ENCODE results near the gene IFI27. TPM values are rescaled to one million over a fixed set of nuclear protein-coding genes. Genes with fewer than 3 reads are reported as not detected.

Gene IFI27
- total RNA-seq, 1 experiment from 2014 or later: 4.9 TPM

DNA sequence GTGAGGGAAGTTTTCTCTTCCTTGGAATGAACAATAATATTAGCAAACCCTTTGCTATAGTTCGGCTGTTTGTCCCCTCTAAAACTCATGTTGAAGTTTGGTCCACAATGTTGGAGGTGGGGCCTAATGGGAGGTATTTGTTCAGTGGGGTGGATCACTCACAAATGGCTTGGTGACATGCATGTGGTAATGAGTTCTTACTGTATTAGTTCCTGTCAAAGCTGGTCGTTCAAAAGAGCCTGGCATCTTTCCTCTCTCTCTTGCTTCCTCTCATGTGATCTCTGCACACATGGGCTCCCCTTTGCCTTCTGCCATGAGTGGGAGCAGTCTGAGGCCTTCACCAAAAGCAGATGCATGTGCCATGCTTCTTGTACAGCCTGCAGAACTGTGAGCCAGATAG is 50.5 kb downstream of the IFI27 start:
- ChIA-PET CTCF (no interaction called here), POLR2A (ENCODE audit: low non-redundant PET) (no interaction called here)
- H3K4me1 ChIP-seq (ENCODE audit: insufficient read depth, low read length, poor library complexity, severe bottlenecking): peaks cover 5% of the 10 kb centered on the region
- no peaks in the 10 kb centered on the region for H3K36me3 ChIP-seq (ENCODE audit: insufficient read depth, low read length, poor library complexity, severe bottlenecking)
- intact Hi-C loops (cut with micrococcal nuclease; ENCODE audit: unreplicated experiment): no loop called here
- H3K27me3 ChIP-seq (replicated peaks; ENCODE audit: insufficient read depth, low read depth, low read length, poor library complexity): no peaks in the 10 kb centered on the region
- H3K4me3 ChIP-seq (ENCODE audit: low read depth, low read length, poor library complexity, severe bottlenecking): no peak overlapping the region
- H3K9me3 ChIP-seq (ENCODE audit: low read depth, low read length, poor library complexity, severe bottlenecking): no peaks in the 10 kb centered on the region
- no TSS peak for BruUV-seq (replicated peaks)
- no peak for DNase-seq (ENCODE audit: low spot score)
- TF ChIP-seq EZH2 (IDR thresholded peaks at IDR 0.05; ENCODE audit: borderline replicate concordance, low read depth, low read length, poor library complexity, severe bottlenecking) (no peak), CTCF (conservative IDR thresholded peaks at IDR 0.05; ENCODE audit: low read depth, low read length) (no peak)
- no peak overlapping the region for H3K27ac ChIP-seq (ENCODE audit: low read depth, low read length, poor library complexity, severe bottlenecking)

DNA sequence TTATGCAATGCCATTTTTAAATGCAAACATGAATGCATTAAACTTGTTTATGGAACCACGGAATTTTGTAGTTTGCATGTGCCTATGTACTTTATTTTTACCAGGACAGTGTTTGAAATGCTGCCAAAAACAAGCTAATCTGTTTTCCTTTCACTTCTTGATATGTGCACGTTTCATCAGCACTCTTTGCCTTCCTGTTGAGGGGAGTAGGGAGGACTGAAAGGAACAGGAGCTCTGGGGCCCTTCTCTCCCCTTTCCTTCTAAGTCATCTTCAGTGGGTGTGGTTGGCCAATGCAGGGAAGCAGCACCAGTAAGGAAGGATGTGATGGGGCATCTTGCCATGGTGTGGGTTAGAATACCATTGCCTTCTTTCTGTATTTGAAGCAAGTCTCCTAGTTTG is 51.4 kb downstream of the IFI27 start:
- TF ChIP-seq CTCF (conservative IDR thresholded peaks at IDR 0.05; ENCODE audit: low read depth, low read length) (no peak), EZH2 (IDR thresholded peaks at IDR 0.05; ENCODE audit: borderline replicate concordance, low read depth, low read length, poor library complexity, severe bottlenecking) (no peak)
- no TSS peak for BruUV-seq (replicated peaks)
- CTCF ChIA-PET: no interaction called here
- no peak for DNase-seq (ENCODE audit: low spot score)
- H3K36me3 ChIP-seq (ENCODE audit: insufficient read depth, low read length, poor library complexity, severe bottlenecking): no peaks in the 10 kb centered on the region
- no peak overlapping the region for H3K27ac ChIP-seq (ENCODE audit: low read depth, low read length, poor library complexity, severe bottlenecking)
- H3K4me3 ChIP-seq (ENCODE audit: low read depth, low read length, poor library complexity, severe bottlenecking): no peak overlapping the region
- H3K27me3 ChIP-seq (replicated peaks; ENCODE audit: insufficient read depth, low read depth, low read length, poor library complexity): no peaks in the 10 kb centered on the region
- intact Hi-C loops (cut with micrococcal nuclease; ENCODE audit: unreplicated experiment): no loop called here
- peaks cover 5% of the 10 kb centered on the region for H3K4me1 ChIP-seq (ENCODE audit: insufficient read depth, low read length, poor library complexity, severe bottlenecking)
- no peaks in the 10 kb centered on the region for H3K9me3 ChIP-seq (ENCODE audit: low read depth, low read length, poor library complexity, severe bottlenecking)
- POLR2A ChIA-PET (ENCODE audit: low non-redundant PET): no interaction called here

DNA sequence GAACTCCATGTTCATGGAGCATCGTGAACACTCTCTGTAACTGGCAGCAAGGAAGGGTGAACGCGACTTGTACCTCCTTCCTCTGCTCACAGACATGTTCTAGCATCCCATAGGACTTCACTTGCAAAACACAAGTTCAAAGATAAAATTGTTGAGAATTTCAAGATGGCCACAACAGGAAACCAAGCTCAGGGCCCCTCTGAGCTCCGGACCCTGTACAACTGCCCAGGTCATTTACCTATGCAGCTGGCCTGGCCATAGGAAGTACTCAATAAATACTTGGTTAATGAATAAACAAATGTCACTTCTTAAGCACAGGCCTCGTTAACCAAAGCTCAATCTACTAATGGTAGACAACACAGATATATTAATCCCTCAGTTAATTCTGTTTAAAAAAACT is 51.9 kb downstream of the IFI27 start:
- no peak for DNase-seq (ENCODE audit: low spot score)
- TF ChIP-seq EZH2 (IDR thresholded peaks at IDR 0.05; ENCODE audit: borderline replicate concordance, low read depth, low read length, poor library complexity, severe bottlenecking): no peak
- no peak for TF ChIP-seq CTCF (conservative IDR thresholded peaks at IDR 0.05; ENCODE audit: low read depth, low read length)
- Histone ChIP-seq H3K36me3 (ENCODE audit: insufficient read depth, low read length, poor library complexity, severe bottlenecking) (no peaks in the 10 kb centered on the region), H3K27ac (ENCODE audit: low read depth, low read length, poor library complexity, severe bottlenecking) (no peak overlapping the region), H3K4me3 (ENCODE audit: low read depth, low read length, poor library complexity, severe bottlenecking) (no peak overlapping the region), H3K4me1 (ENCODE audit: insufficient read depth, low read length, poor library complexity, severe bottlenecking) (peaks cover 5% of the 10 kb centered on the region), H3K27me3 (replicated peaks; ENCODE audit: insufficient read depth, low read depth, low read length, poor library complexity) (no peaks in the 10 kb centered on the region), H3K9me3 (ENCODE audit: low read depth, low read length, poor library complexity, severe bottlenecking) (no peaks in the 10 kb centered on the region)
- CTCF ChIA-PET: no interaction called here
- no TSS peak for BruUV-seq (replicated peaks)
- intact Hi-C loops (cut with micrococcal nuclease; ENCODE audit: unreplicated experiment): no loop called here
- POLR2A ChIA-PET (ENCODE audit: low non-redundant PET): no interaction called here
